GM20431 (cell line): Measurements from ENCODE around the gene ELFN2.
"Not testable (repeated sequence)": the region's sequence is repeated elsewhere in the genome, so short reads cannot be mapped to it uniquely, and the experiment has no call there.

Source experiments
- in situ Hi-C: fragments of 300-500 bp; cut with MseI, MboI; formaldehyde crosslinking; loops from one replicate; pipeline ENCODE4 v1.15.0; 2020; ENCODE audit warnings: low sequenced_read_pairs; ENCODE audit not compliant: unreplicated experiment

The ELFN2 gene

GRCh38 chr22:37427135-37427710 is at the start of gene ELFN2:
TSS of gene ELFN2 (minus strand) at chr22:37427479. CDS start at chr22:37375534, 51,945 bp downstream.
- in situ Hi-C loops = no loop called here

DNA sequence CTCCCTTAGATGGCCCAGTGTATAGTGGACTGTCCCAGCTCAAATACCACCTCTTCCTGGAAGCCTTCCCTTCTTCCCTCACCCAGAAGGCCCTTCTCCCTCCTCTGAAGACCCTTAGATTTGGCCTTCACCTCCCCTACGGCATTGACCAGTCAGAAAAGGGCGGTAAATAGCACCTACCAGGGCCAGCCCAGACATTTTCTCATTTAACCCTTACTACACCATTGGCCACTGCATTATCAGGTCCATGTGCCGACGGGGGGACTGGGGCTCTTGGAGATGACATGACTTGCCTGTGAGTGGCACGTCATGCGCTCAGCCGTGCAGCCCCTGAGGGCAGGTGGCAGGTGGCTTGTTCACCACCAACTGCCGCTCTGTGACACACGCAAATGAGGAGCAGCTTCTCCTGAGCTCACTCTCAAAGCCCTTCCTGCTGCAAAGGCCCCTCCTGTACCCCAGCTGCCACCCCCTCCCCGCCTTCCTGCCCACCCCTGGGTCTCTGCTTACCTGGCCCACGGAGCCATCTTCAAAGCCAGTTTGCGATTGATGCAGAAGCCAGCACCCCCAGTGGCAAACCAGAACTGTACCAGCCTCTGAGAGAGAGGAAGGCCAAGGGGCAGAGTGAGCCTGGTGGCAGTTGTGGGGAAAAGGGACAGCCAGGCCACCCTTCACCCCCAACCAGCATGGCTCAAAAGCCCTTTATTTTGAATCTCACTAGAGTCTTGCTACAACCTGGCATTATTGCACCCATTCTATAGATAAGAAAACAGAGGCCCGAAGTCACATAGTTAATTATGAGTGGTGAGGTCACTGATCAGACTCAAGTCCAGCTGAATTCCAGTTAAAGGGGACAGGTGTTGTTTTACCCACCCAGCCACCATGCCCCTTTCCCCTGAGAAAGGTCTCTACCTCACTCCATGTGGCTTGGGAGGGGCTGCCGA is 49.4 kb upstream of the ELFN2 start:
- in situ Hi-C loops = no loop called here

- in situ Hi-C loops = no loop called here
These were observed 47.3 kb upstream of the ELFN2 start for GRCh38 chr22:37474447-37475090.

GRCh38 chr22:37473437-37473946 is 46.2 kb upstream of the ELFN2 start:
- in situ Hi-C loops = no loop called here

GRCh38 chr22:37472418-37473006 is 45.2 kb upstream of the ELFN2 start:
- in situ Hi-C loops = no loop called here

- in situ Hi-C loops = no loop called here
These were observed 44.6 kb upstream of the ELFN2 start for GRCh38 chr22:37471727-37472417.

GRCh38 chr22:37470087-37470445 is 42.8 kb upstream of the ELFN2 start:
- in situ Hi-C loops = no loop called here

DNA sequence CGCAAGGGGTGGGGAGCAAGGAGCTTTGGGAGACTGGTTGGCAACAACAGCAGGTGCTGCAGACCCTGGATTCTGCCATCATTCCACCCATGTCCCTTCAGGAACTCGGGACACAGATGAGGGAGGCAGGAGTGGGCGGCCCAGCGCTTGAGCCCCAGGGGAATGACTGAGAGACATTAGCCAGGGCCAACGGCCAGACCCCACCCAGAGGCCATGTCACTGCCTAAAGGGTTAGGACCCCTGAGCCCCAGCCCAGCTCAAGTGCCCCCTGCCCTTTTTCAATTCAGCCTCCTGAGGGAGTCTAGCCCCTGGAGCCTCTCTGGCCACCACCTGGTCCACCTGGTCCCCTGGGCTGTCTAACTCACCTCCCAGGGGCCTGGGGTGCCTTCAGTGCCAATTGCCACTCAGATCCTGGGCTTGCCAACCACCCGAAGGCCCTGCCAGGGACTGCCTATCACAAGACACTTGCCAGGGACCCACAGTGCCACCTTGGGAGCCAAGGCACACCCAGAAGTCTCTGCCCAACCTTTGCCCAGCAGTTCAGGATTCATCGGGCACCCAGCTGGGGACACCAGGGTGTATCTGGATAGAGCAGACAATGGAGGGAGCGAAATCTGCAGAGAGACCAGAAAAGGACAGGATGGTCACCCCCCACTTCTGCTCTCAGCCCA is 42.3 kb upstream of the ELFN2 start:
- in situ Hi-C loops = no loop called here

- in situ Hi-C loops = not testable (repeated sequence)
These were observed 41.0 kb upstream of the ELFN2 start for GRCh38 chr22:37468201-37468695.

GRCh38 chr22:37467391-37467955 is 40.2 kb upstream of the ELFN2 start:
- in situ Hi-C loops = no loop called here

DNA sequence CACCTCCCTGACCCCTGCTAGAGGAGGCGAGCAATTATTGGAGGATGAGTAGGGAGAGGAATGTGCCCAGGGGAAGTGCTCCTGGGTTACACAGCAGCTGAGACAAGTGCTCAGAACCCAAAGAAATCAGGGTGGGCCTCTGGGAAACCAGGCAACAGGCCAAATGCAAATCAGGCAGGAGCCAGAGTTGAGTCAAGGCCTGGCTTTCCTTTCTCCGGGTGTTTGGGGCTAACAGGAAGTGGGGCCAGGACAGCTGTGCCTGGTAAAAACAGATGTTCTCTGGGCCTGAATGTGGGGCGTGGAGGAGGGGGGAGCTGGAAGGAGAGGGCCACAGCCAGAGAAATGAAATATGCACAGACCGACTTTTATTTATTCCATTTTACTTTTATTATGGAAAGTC is 36.9 kb upstream of the ELFN2 start:
- in situ Hi-C loops = no loop called here

- in situ Hi-C loops = no loop called here
These were observed 35.7 kb upstream of the ELFN2 start for GRCh38 chr22:37462983-37463382.

GRCh38 chr22:37462436-37462835 is 35.2 kb upstream of the ELFN2 start:
- in situ Hi-C loops = no loop called here

GRCh38 chr22:37461961-37462360 is 34.7 kb upstream of the ELFN2 start:
- in situ Hi-C loops = no loop called here

DNA sequence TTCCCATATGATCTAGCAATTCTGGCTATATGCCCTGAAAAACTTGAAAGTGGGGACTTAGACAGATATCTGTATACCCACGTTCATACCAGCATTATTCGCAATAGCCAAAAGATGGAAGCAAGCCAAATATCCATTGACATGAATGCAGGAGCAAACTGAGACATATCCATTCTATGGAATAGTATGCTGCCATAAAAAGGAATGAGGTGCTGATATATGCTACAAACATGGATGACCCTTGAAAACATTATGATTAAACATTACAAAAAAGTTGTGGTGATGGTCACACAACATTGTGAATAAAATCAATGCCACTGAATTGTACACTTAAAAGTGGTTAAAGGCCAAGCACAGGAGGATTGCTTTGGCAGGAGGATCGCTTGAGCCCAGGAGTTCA is 33.4 kb upstream of the ELFN2 start:
- in situ Hi-C loops = no loop called here

DNA sequence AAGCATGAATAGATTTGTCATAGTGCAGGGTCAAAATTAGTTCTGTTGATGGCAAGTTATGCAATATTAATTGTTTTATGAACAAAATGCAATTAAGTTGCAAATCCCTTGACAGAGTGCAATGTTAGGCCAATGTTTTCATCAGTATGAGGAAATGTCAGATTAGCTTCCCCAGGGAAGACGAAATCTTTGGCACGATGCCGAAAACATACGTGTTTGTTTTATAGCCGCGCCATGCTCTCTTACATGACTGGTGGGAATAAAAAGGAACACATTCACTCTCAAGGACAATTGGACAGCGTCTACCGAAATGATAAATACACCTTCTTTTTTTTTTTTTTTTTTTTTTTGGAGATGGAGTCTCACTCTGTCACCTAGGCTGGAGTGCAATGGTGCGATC is 31.9 kb upstream of the ELFN2 start:
- in situ Hi-C loops = no loop called here

DNA sequence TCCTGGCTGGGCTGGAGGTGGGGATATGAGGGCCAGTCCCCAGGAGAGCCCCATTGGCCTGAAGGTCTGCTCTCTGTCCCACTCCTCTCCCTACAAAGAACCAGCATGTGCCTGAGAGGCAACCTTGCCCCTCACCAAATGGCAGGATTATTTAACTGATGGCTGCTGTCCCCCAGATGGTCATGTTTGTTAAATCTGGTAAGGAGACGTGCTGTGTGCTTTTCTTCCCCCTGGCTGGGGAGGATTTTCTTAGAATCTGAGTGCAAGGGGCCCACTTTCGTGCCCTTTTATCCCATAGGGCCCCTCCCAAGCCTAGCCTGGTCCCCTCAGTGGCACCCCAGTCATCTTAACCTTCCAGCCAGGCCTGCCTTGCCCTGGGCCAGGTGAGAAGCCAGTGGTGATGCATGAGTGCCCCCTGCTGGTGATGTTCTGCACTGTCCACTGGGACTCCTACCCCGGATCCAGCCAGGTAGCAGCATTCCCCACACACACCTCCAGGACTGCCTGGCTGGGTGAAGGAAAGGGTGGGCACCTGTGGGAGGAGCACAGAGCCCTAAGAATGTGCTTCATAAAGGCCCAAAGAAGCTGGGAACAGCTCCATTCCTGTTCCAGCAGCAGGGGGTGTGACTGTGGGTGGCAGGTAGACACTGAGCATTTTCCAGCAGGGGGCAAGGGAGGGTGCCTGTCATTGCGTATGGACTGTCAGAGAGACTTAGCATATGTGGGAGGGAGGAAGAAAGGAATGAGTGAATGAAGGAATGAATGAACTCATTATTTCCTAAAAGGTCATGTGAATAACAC is 30.0 kb upstream of the ELFN2 start:
- in situ Hi-C loops = no loop called here

- in situ Hi-C loops = no loop called here
These were observed 29.1 kb upstream of the ELFN2 start for GRCh38 chr22:37456346-37456745.
